ENCODE measurements around the gene OR7G1.
"Not testable (repeated sequence)": the region's sequence is repeated elsewhere in the genome, so short reads cannot be mapped to it uniquely, and the experiment has no call there.

OR7G1 gene

DNA sequence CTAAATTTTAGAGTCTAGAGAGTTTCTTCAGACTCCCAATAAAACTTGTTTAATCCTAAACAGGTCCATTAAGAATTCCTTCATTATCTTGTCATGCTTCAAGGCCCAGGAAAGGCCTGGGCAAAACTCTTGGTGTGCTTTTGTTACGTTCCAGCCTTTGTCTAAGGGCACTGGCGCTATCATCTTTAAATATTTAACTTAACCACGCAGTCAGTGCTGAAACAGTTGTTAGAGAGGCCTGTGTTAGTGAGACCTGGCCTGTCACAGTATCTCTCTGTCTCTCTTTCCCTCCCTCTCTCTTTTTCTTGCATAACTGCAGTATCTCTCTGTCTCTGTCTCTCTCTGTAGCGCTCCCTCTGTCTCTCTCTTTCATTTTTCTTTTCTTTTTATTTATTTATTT, 36.9 kb downstream of the OR7G1 start:
- no peak for DNase-seq (ENCODE audit: low spot score)

DNA sequence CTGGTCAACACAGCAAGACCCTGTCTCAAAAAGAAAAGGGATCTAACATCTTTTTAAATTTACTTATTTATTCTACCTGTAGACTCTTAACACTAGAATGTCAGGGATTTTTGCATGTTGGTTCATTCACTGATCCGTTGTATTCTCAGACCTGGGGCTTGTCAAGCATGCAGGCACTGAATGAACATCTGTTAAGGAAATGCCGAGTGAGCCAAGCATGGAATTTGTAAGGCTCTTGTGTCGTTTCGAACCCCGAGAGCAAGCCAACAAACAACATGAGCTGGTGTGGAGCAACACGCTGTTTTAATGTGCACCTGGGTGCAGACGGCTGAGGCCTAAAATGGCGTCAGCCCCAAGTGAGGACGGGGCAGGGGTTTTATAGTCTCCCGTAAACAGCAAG, 38.7 kb downstream of the OR7G1 start:
- DNase-seq (ENCODE audit: low spot score) = no peak

DNA sequence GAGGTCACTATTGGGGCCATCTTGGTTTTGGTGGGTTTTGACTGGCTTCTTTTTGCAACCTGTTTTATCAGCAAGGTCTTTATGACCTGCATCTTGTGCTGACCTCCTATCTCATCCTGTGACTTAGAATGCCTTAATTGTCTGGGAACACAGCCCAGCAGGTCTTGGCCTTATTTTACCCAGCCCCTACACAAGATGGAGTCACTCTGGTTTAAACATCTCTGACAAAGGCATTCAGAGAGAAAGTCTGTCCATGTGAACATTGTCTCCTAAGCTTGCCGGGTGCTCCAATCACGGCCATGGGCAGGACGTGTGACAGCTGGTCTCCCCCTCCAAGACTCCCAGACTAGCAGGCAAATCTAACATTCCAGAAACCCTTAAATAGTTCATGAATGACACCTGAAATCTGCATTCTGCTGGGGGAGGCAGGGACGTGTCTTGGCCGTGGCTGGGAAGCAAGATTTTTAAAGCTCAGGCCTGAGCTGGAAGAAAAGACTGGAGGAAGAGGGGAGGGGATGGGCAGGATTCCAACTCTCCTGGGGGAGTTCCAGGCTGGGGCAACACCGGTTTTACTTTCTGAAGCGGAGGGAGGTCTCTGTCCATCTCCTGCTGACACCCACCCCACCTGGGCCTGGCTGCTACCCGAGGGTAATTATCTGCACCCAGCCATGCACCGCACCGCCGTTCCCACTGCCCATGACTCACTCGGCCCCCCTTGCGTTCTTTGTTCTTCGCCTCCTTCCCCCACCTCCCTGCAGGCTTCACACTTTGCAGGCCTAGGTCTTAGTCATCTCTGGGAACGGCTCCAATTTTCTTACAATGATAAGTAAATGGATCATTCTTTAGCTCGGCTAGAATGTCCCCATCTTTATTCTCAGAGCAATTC, 40.3 kb downstream of the OR7G1 start:
- DNase-seq (ENCODE audit: low spot score) = peak; percentile 50

DNA sequence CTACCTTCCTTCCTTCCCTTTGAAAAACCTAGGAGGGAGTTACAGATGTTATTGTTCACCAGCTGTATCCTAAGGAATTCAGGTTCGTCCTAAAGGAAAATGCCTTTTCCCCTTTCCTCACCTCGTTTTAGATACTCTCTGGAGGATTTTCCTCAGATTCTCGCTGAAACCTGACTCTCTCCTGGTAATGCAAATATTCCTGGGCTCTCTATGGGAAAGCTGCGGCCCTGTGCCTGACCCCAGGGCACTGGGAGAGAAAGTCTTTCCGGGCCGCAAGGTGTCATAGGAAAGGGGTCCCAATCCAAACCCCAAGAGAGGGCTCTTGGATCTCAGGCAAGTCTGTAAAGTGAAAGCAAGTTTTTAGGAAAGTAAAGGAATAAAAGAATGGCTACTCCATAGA, 41.8 kb downstream of the OR7G1 start:
- no peak for DNase-seq (ENCODE audit: low spot score)

DNA sequence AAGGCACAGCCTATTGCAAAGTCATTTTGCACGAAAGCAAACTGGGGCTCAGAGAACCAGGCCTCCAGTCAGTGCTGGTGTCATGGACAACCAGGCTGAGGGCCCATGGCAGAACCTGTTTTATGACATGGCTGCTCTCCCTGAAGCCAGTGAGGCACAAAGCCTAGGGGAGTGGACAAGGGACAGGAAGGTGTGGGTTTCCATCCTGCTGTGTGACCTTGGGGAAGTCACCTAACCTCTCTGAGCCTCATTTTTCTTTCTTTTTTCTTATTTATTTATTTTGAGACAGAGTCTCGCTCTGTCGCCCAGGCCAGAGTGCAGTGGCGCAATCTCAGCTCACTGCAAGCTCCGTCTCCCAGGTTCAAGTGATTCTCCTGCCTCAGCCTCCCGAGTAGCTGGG, 43.8 kb downstream of the OR7G1 start:
- DNase-seq (ENCODE audit: low spot score) = not testable (repeated sequence)

DNA sequence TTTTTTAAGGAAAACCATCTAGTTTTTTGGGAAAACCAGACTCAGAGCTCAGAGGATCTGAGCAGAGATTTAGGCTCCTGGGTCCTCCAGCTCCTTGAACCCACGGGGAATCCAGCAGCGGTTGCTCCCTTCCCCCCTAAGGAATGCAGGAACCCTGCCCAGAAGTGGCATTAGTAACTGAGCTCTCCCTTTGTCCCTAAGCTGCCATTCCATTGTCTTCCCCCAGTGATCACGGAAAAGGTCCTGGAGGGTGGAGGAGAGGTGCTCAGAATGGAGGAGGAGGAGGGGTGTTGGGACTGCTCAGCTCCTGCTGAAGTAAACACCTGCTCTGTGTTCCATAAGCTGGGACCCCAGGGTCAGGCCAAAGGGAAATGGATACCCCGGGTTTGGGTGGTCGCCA, 45.5 kb downstream of the OR7G1 start:
- no peak for DNase-seq (ENCODE audit: low spot score)

DNA sequence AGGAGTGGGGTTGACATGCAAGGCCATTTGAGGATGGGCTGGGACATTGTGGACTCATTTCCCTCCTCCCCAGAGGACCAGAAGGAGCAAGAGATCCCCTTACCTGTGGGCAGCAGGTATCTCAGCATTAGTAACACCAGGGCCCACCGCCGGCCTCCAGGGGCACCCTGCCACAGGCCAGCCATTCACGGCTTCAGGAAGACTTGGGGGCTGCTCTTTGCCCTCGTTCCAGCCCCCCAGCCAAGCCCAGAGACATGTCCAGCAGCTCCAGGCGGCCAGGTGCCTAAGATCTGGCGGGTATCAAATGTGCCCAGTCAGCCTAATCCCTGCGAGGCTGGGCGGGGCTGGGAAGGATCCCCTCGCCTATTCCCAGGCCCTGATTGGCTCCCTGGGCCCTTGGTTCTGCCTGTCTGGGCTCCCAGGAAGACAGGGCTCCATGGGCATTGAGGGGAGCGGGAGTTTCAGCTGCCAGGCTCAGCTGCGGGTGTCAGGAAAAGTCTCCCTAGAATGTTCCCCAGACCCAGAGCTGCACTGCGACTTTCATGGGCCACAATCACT, 50.0 kb downstream of the OR7G1 start:
- DNase-seq (ENCODE audit: low spot score) = no peak

Data from AG20443 (cell line).